Liver (tissue), 9 donors: ENCODE measurements around the gene CLEC4E. TPM values are rescaled to one million over a fixed set of nuclear protein-coding genes. Genes with fewer than 3 reads are reported as not detected.

Experiments used
- DNase-seq: peaks from one replicate; pipeline ENCODE4 v3.0.0-alpha.2; 2017; ENCODE audit warnings: low spot score
- H3K27ac ChIP-seq, 2 donors: one replicate each; pipeline ENCODE4 v1.7.0; 2013; ENCODE audit warnings: inconsistent platforms in 2 of 2, low read length in 2 of 2, control low read depth in 1 of 2, low read depth in 1 of 2, mild to moderate bottlenecking in 1 of 2
- H3K27me3 ChIP-seq, 4 donors: one replicate each; pipeline versions ENCODE4 v1.6.1 to v1.7.0; 2013; ENCODE audit warnings: low read length in 3 of 4, inconsistent platforms in 1 of 4, mild to moderate bottlenecking in 1 of 4, moderate library complexity in 1 of 4; ENCODE audit not compliant: control insufficient read depth in 4 of 4, insufficient read depth in 4 of 4
- H3K36me3 ChIP-seq, 4 donors: one replicate each; pipeline versions ENCODE4 v1.6.1 to v1.7.0; 2013; ENCODE audit warnings: low read length in 3 of 4, mild to moderate bottlenecking in 3 of 4, low read depth in 1 of 4, moderate library complexity in 1 of 4; ENCODE audit not compliant: control insufficient read depth in 4 of 4, insufficient read depth in 3 of 4
- H3K4me1 ChIP-seq, 4 donors: one replicate each; pipeline versions ENCODE4 v1.6.1 to v1.7.0; 2013; ENCODE audit warnings: low read length in 3 of 4, mild to moderate bottlenecking in 3 of 4, moderate library complexity in 1 of 4; ENCODE audit not compliant: control insufficient read depth in 4 of 4, insufficient read depth in 4 of 4
- H3K4me3 ChIP-seq, 3 donors: one replicate each; pipeline versions ENCODE4 v1.6.1 to v1.7.0; 2013; ENCODE audit warnings: low read length in 3 of 3, control low read depth in 1 of 3, low read depth in 1 of 3, mild to moderate bottlenecking in 1 of 3
- H3K9ac ChIP-seq, 2 donors: one replicate each; pipeline ENCODE4 v1.7.0; 2013; ENCODE audit warnings: low read length in 2 of 2, mild to moderate bottlenecking in 2 of 2, moderate library complexity in 2 of 2, control low read depth in 1 of 2, low read depth in 1 of 2
- H3K9me3 ChIP-seq, 4 donors: one replicate each; pipeline versions ENCODE4 v1.6.1 to v1.7.0; 2013; ENCODE audit warnings: low read length in 3 of 4; ENCODE audit not compliant: control insufficient read depth in 4 of 4
- ATF3 ChIP-seq: IDR thresholded peaks from 2 replicates; pipeline ENCODE4 v1.6.1; 2016; ENCODE audit warnings: antibody characterized with exemption
- CTCF ChIP-seq: fragments of 150-350 bp; IDR thresholded peaks from 2 replicates; pipeline ENCODE4 v1.5.1; 2017; ENCODE audit warnings: improper control_type of control experiment, low read depth, low read length; ENCODE audit not compliant: missing input control
- FOXA1 ChIP-seq: IDR thresholded peaks from 2 replicates; pipeline ENCODE4 v1.6.1; 2016; ENCODE audit warnings: antibody characterized with exemption
- FOXA2 ChIP-seq: IDR thresholded peaks from 2 replicates; pipeline ENCODE4 v1.6.1; 2016; ENCODE audit warnings: antibody characterized with exemption
- GABPA ChIP-seq, 2 donors: IDR thresholded peaks in 1 of 2; conservative IDR thresholded peaks in 1 of 2; 2 replicates each; pipeline ENCODE4 v1.6.1; 2016; ENCODE audit warnings: antibody characterized with exemption in 2 of 2, mild to moderate bottlenecking in 1 of 2, moderate library complexity in 1 of 2
- HNF4G ChIP-seq: IDR thresholded peaks from 2 replicates; pipeline ENCODE4 v1.6.1; 2016; ENCODE audit warnings: antibody characterized with exemption
- JUND ChIP-seq, 2 donors: IDR thresholded peaks; 2 replicates each; pipeline ENCODE4 v1.6.1; 2016; ENCODE audit warnings: antibody characterized with exemption in 2 of 2
- MAX ChIP-seq: IDR thresholded peaks from 2 replicates; pipeline ENCODE4 v1.6.1; 2016; ENCODE audit warnings: antibody characterized with exemption
- NR2F2 ChIP-seq: IDR thresholded peaks from 2 replicates; pipeline ENCODE4 v1.6.1; 2016; ENCODE audit warnings: antibody characterized with exemption
- RAD21 ChIP-seq, 2 donors: IDR thresholded peaks; 2 replicates each; pipeline ENCODE4 v1.6.1; 2016; ENCODE audit warnings: antibody characterized with exemption in 2 of 2, mild to moderate bottlenecking in 2 of 2
- REST ChIP-seq: IDR thresholded peaks from 2 replicates; pipeline ENCODE4 v1.6.1; 2016; ENCODE audit warnings: antibody characterized with exemption, mild to moderate bottlenecking
- RXRA ChIP-seq, 2 donors: IDR thresholded peaks; 2 replicates each; pipeline ENCODE4 v1.6.1; 2017 to 2018; ENCODE audit warnings: antibody characterized with exemption in 2 of 2, mild to moderate bottlenecking in 1 of 2
- SP1 ChIP-seq: IDR thresholded peaks from 2 replicates; pipeline ENCODE4 v1.6.1; 2018; ENCODE audit warnings: antibody characterized with exemption, mild to moderate bottlenecking
- TAF1 ChIP-seq: conservative IDR thresholded peaks from 2 replicates; pipeline ENCODE4 v1.6.1; 2016; ENCODE audit warnings: antibody characterized with exemption, mild to moderate bottlenecking
- ZBTB33 ChIP-seq: IDR thresholded peaks from 2 replicates; pipeline ENCODE4 v1.6.1; 2016; ENCODE audit warnings: antibody characterized with exemption
- WGBS: extraction: QIAGEN DNeasy Blood & Tissue Kit; methylation state at CpG from one replicate; pipeline ENCODE4 v1.1.7; 2013; 5-methylcytosine and 5-hydroxymethylcytosine counted together
- polyA plus RNA-seq, 2 donors: library from polyadenylated mRNA; stranded (reverse) in 1 of 2; unstranded in 1 of 2; fragments of 200-250 nt in 1 of 2; fragments of >200 nt in 1 of 2; fragmentation: Nextera tagmentation in 1 of 2; extraction: Ambion mirVana in 1 of 2; gene quantifications; one replicate each; pipeline versions ENCODE4 v1.2.1 to v1.2.3, GENCODE V29; 2013 to 2015
- total RNA-seq, 2 donors: library from RNA; depleted of rRNA; stranded (reverse); fragments of >200 nt; gene quantifications; one replicate each; pipeline ENCODE4 v1.2.3, GENCODE V29; 2014
- donor health status: healthy.
- donor health status: healthy.
- donor health status: healthy.
- donor health status: healthy.
- donor health status: healthy.

CLEC4E gene
- total and polyA plus RNA-seq, 4 donors: 0.05 to 2.9 (median 1.7) TPM

GRCh38 chr12:8577879-8578278 lies 37.2 kb upstream of the CLEC4E start:
- no peaks in the 10 kb centered on the region for H3K36me3 ChIP-seq
- no peaks in the 10 kb centered on the region for H3K27me3 ChIP-seq
- H3K9ac ChIP-seq: no peak overlapping the region
- TF ChIP-seq GABPA (IDR thresholded peaks at IDR 0.05 in 1 of 2, conservative IDR thresholded peaks at IDR 0.05 in 1 of 2) (no peak), CTCF (no peak), FOXA2 (no peak), TAF1 (no peak), ATF3 (no peak), SP1 (no peak), ZBTB33 (no peak)
- no peak for DNase-seq
- H3K9me3 ChIP-seq: no peaks in the 10 kb centered on the region
- no peak overlapping the region for H3K27ac ChIP-seq
- no peak overlapping the region for H3K4me3 ChIP-seq
- H3K4me1 ChIP-seq: peaks cover 3 to 9% (median 8%) of the 10 kb centered on the region in 4 donors
- WGBS: 86% methylated on average over 3 of the region's 3 CpGs

- DNase-seq: no peak
- no peak overlapping the region for H3K9ac ChIP-seq
- no peak overlapping the region for H3K27ac ChIP-seq
- H3K27me3 ChIP-seq: no peaks in the 10 kb centered on the region
- H3K36me3 ChIP-seq: no peaks in the 10 kb centered on the region
- H3K4me3 ChIP-seq: no peak overlapping the region
- no peaks in the 10 kb centered on the region for H3K4me1 ChIP-seq
- WGBS: 62% methylated on average over 2 of the region's 2 CpGs
- no peaks in the 10 kb centered on the region for H3K9me3 ChIP-seq
- TF ChIP-seq SP1: no peak
- TF ChIP-seq JUND (IDR thresholded peaks at IDR 0.05): no peak
- no peak for TF ChIP-seq REST
- no peak for TF ChIP-seq HNF4G
- no peak for TF ChIP-seq TAF1
- TF ChIP-seq CTCF: no peak
- no peak for TF ChIP-seq NR2F2
- no peak for TF ChIP-seq RXRA (IDR thresholded peaks at IDR 0.05)
- TF ChIP-seq FOXA1: no peak
- TF ChIP-seq GABPA (IDR thresholded peaks at IDR 0.05 in 1 of 2, conservative IDR thresholded peaks at IDR 0.05 in 1 of 2): no peak
- TF ChIP-seq MAX: no peak
- TF ChIP-seq RAD21 (IDR thresholded peaks at IDR 0.05): no peak
- TF ChIP-seq ATF3: no peak
- TF ChIP-seq ZBTB33: no peak
These were observed 31.8 kb upstream of the CLEC4E start for GRCh38 chr12:8572507-8572906.
